RWPE2 (cell line): ENCODE measurements around the gene CRYAB.

Source experiments
- ATAC-seq: fragments of 200-7000 bp; cut with Tn5 transposase; 3 replicates; pipeline ENCODE4 v1.9.1; 2021; ENCODE audit warnings: low read depth
- DNase-seq: peaks from one replicate; pipeline ENCODE4 v3.0.0-alpha.2; 2020; ENCODE audit warnings: low spot score
- H3K27ac ChIP-seq: fragments of 450-650 bp; 2 replicates; pipeline ENCODE4 v1.5.1; 2017; ENCODE audit warnings: mild to moderate bottlenecking; ENCODE audit not compliant: poor library complexity, severe bottlenecking
- H3K27me3 ChIP-seq: fragments of 250-450 bp; sonication (Bioruptor Pico); 2 replicates; pipeline ENCODE4 v1.5.1; 2021; ENCODE audit warnings: mild to moderate bottlenecking, moderate library complexity; ENCODE audit not compliant: insufficient read depth, poor library complexity, severe bottlenecking
- H3K36me3 ChIP-seq: fragments of 250-450 bp; sonication (Bioruptor Pico); 2 replicates; pipeline ENCODE4 v1.5.1; 2020; ENCODE audit warnings: low read depth, mild to moderate bottlenecking, moderate library complexity
- H3K4me1 ChIP-seq: fragments of 250-450 bp; sonication (Bioruptor Pico); 2 replicates; pipeline ENCODE4 v1.5.1; 2021; ENCODE audit warnings: mild to moderate bottlenecking, moderate library complexity; ENCODE audit not compliant: insufficient read depth, poor library complexity, severe bottlenecking
- H3K4me3 ChIP-seq: fragments of 250-450 bp; sonication (Bioruptor Pico); 2 replicates; pipeline ENCODE4 v1.5.1; 2021; ENCODE audit warnings: mild to moderate bottlenecking, moderate library complexity; ENCODE audit not compliant: severe bottlenecking
- H3K9me3 ChIP-seq: fragments of 250-450 bp; sonication (Bioruptor Pico); 2 replicates; pipeline ENCODE4 v1.5.1; 2021; ENCODE audit warnings: mild to moderate bottlenecking, moderate library complexity; ENCODE audit not compliant: severe bottlenecking
- CTCF ChIP-seq: fragments of 450-650 bp; IDR thresholded peaks from one replicate; pipeline ENCODE4 v1.5.1; 2017; ENCODE audit warnings: mild to moderate bottlenecking, moderate library complexity; ENCODE audit not compliant: poor library complexity, severe bottlenecking

The CRYAB gene

GRCh38 chr11:111910676-111911562, 651 bp downstream of the CRYAB start:
- DNase-seq = no peak
- no peak overlapping the region for H3K27ac ChIP-seq
- no peaks in the 10 kb centered on the region for H3K36me3 ChIP-seq
- TF ChIP-seq CTCF = no peak
- ATAC-seq = no peak
- peaks cover 10% of the 10 kb centered on the region for H3K4me1 ChIP-seq
- no peaks in the 10 kb centered on the region for H3K27me3 ChIP-seq
- no peaks in the 10 kb centered on the region for H3K9me3 ChIP-seq
- no peak overlapping the region for H3K4me3 ChIP-seq

GRCh38 chr11:111909378-111909777, 2.2 kb downstream of the CRYAB start:
- DNase-seq (no peak), ATAC-seq (no peak)
- no peaks in the 10 kb centered on the region for H3K9me3 ChIP-seq
- H3K27ac ChIP-seq = no peak overlapping the region
- peaks cover 10% of the 10 kb centered on the region for H3K4me1 ChIP-seq
- no peak for TF ChIP-seq CTCF
- H3K4me3 ChIP-seq = no peak overlapping the region
- no peaks in the 10 kb centered on the region for H3K36me3 ChIP-seq
- no peaks in the 10 kb centered on the region for H3K27me3 ChIP-seq

- no peak overlapping the region for H3K27ac ChIP-seq
- H3K9me3 ChIP-seq = no peaks in the 10 kb centered on the region
- no peak overlapping the region for H3K4me3 ChIP-seq
- peaks cover 10% of the 10 kb centered on the region for H3K4me1 ChIP-seq
- no peak for TF ChIP-seq CTCF
- no peaks in the 10 kb centered on the region for H3K36me3 ChIP-seq
- no peak for DNase-seq
- ATAC-seq = no peak
- no peaks in the 10 kb centered on the region for H3K27me3 ChIP-seq
Measured at GRCh38 chr11:111908639-111909305, 2.8 kb downstream of the CRYAB start.

GRCh38 chr11:111906680-111907079, 4.9 kb downstream of the CRYAB start:
- Histone ChIP-seq H3K9me3 (no peaks in the 10 kb centered on the region), H3K36me3 (no peaks in the 10 kb centered on the region), H3K27ac (no peak overlapping the region), H3K27me3 (no peaks in the 10 kb centered on the region), H3K4me1 (peaks cover 4% of the 10 kb centered on the region), H3K4me3 (no peak overlapping the region)
- DNase-seq (no peak), ATAC-seq (no peak)
- TF ChIP-seq CTCF = no peak
